ENCODE measurements around the gene CDKN1B.

CDKN1B gene

GRCh38 chr12:12741660-12742059, 24.5 kb downstream of the CDKN1B start:
- Histone ChIP-seq H2AFZ (ENCODE audit: low read length) (no peak overlapping the region), H3K9me3 (ENCODE audit: insufficient read depth, low read depth, low read length) (no peaks in the 10 kb centered on the region), H3K4me3 (ENCODE audit: low read length, poor library complexity, severe bottlenecking) (no peak overlapping the region), H3F3A (ENCODE audit: low read depth) (0 out of 2 replicates have a peak, but pooled peaks cover 3% of the 10 kb centered on the region), H3K79me2 (ENCODE audit: insufficient read depth, low read length) (peaks cover 29% of the 10 kb centered on the region), H3K36me3 (ENCODE audit: insufficient read depth, low read length) (no peaks in the 10 kb centered on the region), H4K20me1 (ENCODE audit: insufficient read depth, low read length, poor library complexity, severe bottlenecking) (no peaks in the 10 kb centered on the region), H3K4me1 (ENCODE audit: insufficient read depth, low read length, poor library complexity, severe bottlenecking) (peaks cover 28% of the 10 kb centered on the region), H3K9me2 (replicated peaks; ENCODE audit: low read depth, low read length) (no peaks in the 10 kb centered on the region), H3K4me2 (ENCODE audit: low read depth, low read length, poor library complexity, severe bottlenecking) (peak overlapping the region; percentile 5), H3K9ac (ENCODE audit: low read depth, low read length, poor library complexity, severe bottlenecking) (no peak overlapping the region), H3K27me3 (ENCODE audit: insufficient read depth, low read length, poor library complexity, severe bottlenecking) (no peaks in the 10 kb centered on the region)
- no peak for TF ChIP-seq EZH2phosphoT487 (IDR thresholded peaks at IDR 0.05; ENCODE audit: borderline replicate concordance)
- TF ChIP-seq, protein P1, sequence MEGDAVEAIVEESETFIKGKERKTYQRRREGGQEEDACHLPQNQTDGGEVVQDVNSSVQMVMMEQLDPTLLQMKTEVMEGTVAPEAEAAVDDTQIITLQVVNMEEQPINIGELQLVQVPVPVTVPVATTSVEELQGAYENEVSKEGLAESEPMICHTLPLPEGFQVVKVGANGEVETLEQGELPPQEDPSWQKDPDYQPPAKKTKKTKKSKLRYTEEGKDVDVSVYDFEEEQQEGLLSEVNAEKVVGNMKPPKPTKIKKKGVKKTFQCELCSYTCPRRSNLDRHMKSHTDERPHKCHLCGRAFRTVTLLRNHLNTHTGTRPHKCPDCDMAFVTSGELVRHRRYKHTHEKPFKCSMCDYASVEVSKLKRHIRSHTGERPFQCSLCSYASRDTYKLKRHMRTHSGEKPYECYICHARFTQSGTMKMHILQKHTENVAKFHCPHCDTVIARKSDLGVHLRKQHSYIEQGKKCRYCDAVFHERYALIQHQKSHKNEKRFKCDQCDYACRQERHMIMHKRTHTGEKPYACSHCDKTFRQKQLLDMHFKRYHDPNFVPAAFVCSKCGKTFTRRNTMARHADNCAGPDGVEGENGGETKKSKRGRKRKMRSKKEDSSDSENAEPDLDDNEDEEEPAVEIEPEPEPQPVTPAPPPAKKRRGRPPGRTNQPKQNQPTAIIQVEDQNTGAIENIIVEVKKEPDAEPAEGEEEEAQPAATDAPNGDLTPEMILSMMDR (conservative IDR thresholded peaks at IDR 0.05; ENCODE audit: low read length): no peak

DNA sequence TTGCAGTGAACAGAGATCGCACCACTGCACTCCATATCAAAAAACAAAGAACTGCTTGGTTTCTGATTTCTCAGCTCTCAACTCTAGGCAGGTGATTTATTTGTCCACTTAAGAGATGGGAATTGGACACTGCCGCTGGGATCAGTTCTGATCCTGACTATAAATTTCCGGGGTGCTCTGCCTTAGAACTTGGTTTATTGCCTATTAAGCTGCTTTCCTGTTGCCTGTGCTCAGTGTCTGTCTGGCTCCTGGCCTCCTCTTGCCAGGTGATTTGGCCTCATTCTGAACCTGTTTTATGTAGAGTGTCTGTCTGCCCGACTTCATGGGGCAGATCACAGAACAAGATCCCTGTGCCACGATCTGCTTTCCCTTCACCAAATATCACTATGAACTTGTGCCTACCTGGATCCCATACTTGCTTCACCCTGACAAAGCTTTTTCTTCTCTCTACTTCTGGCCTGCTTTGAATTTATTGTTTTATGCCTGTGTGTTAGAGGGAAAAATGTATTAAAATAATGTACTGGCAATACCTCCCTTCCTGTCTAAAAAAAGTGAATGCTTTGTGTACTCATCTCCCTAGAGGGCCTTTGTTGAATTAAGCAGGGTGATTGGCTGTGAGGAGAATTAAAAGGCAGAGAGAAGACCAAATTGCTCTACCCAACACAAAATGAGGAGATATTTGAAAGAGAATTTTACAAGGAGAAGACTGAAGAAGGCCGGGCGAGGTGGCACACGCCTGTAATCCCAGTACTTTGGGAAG, 27.6 kb downstream of the CDKN1B start:
- Histone ChIP-seq H4K20me1 (ENCODE audit: insufficient read depth, low read length, poor library complexity, severe bottlenecking) (no peaks in the 10 kb centered on the region), H3K36me3 (ENCODE audit: insufficient read depth, low read length) (no peaks in the 10 kb centered on the region), H3K4me1 (ENCODE audit: insufficient read depth, low read length, poor library complexity, severe bottlenecking) (peaks cover 22% of the 10 kb centered on the region), H3K9me2 (replicated peaks; ENCODE audit: low read depth, low read length) (no peaks in the 10 kb centered on the region), H3K9me3 (ENCODE audit: insufficient read depth, low read depth, low read length) (no peaks in the 10 kb centered on the region), H3K27me3 (ENCODE audit: insufficient read depth, low read length, poor library complexity, severe bottlenecking) (no peaks in the 10 kb centered on the region), H3F3A (ENCODE audit: low read depth) (no peaks in the 10 kb centered on the region), H3K79me2 (ENCODE audit: insufficient read depth, low read length) (peaks cover 11% of the 10 kb centered on the region; the same call in 1 of the 2 replicates), H3K4me3 (ENCODE audit: low read length, poor library complexity, severe bottlenecking) (no peak overlapping the region), H2AFZ (ENCODE audit: low read length) (no peak overlapping the region), H3K9ac (ENCODE audit: low read depth, low read length, poor library complexity, severe bottlenecking) (no peak overlapping the region), H3K4me2 (ENCODE audit: low read depth, low read length, poor library complexity, severe bottlenecking) (no peak overlapping the region)
- no peak for TF ChIP-seq EZH2phosphoT487 (IDR thresholded peaks at IDR 0.05; ENCODE audit: borderline replicate concordance)
- TF ChIP-seq, protein P1 (conservative IDR thresholded peaks at IDR 0.05; ENCODE audit: low read length): no peak

GRCh38 chr12:12745576-12746211, 28.5 kb downstream of the CDKN1B start:
- no peaks in the 10 kb centered on the region for H3K27me3 ChIP-seq (ENCODE audit: insufficient read depth, low read length, poor library complexity, severe bottlenecking)
- H3K36me3 ChIP-seq (ENCODE audit: insufficient read depth, low read length): no peaks in the 10 kb centered on the region
- H2AFZ ChIP-seq (ENCODE audit: low read length): no peak overlapping the region
- H3K9me2 ChIP-seq (replicated peaks; ENCODE audit: low read depth, low read length): no peaks in the 10 kb centered on the region
- no peaks in the 10 kb centered on the region for H3F3A ChIP-seq (ENCODE audit: low read depth)
- H3K4me1 ChIP-seq (ENCODE audit: insufficient read depth, low read length, poor library complexity, severe bottlenecking): peaks cover 22% of the 10 kb centered on the region
- no peak overlapping the region for H3K9ac ChIP-seq (ENCODE audit: low read depth, low read length, poor library complexity, severe bottlenecking)
- no peaks in the 10 kb centered on the region for H4K20me1 ChIP-seq (ENCODE audit: insufficient read depth, low read length, poor library complexity, severe bottlenecking)
- H3K79me2 ChIP-seq (ENCODE audit: insufficient read depth, low read length): peaks cover 5% of the 10 kb centered on the region; the same call in 1 of the 2 replicates
- no peaks in the 10 kb centered on the region for H3K9me3 ChIP-seq (ENCODE audit: insufficient read depth, low read depth, low read length)
- H3K4me3 ChIP-seq (ENCODE audit: low read length, poor library complexity, severe bottlenecking): no peak overlapping the region
- TF ChIP-seq, protein P1 (conservative IDR thresholded peaks at IDR 0.05; ENCODE audit: low read length): no peak
- no peak for TF ChIP-seq EZH2phosphoT487 (IDR thresholded peaks at IDR 0.05; ENCODE audit: borderline replicate concordance)
- H3K4me2 ChIP-seq (ENCODE audit: low read depth, low read length, poor library complexity, severe bottlenecking): no peak overlapping the region
